ENCODE results near the gene QPRT.
"Not testable (repeated sequence)": the region's sequence is repeated elsewhere in the genome, so short reads cannot be mapped to it uniquely, and the experiment has no call there.

QPRT gene

GRCh38 chr16:29694384-29695195, 15.6 kb downstream of the QPRT start:
- DNase-seq = peak; percentile 66

- not testable (repeated sequence) for DNase-seq
These were observed 16.7 kb downstream of the QPRT start for GRCh38 chr16:29695675-29696074.

GRCh38 chr16:29696881-29697331, 17.9 kb downstream of the QPRT start:
- no peak for DNase-seq

- no peak for DNase-seq
These were observed 18.4 kb downstream of the QPRT start for GRCh38 chr16:29697391-29697790.

- no peak for DNase-seq
These were observed 19.1 kb downstream of the QPRT start for GRCh38 chr16:29698042-29698441.

- no peak for DNase-seq
These were observed 19.7 kb downstream of the QPRT start for GRCh38 chr16:29698484-29699323.

- no peak for DNase-seq
These were observed 20.6 kb downstream of the QPRT start for GRCh38 chr16:29699324-29700219.

GRCh38 chr16:29700253-29700987, 21.4 kb downstream of the QPRT start:
- peak; percentile 70 for DNase-seq

GRCh38 chr16:29701214-29701555, 22.2 kb downstream of the QPRT start:
- DNase-seq = no peak

- DNase-seq = no peak
These were observed 23.3 kb downstream of the QPRT start for GRCh38 chr16:29702269-29702668.

- DNase-seq = no peak
These were observed 26.1 kb downstream of the QPRT start for GRCh38 chr16:29705030-29705429.

GRCh38 chr16:29707160-29707559, 28.2 kb downstream of the QPRT start:
- not testable (repeated sequence) for DNase-seq

GRCh38 chr16:29708917-29709600, 30.1 kb downstream of the QPRT start:
- no peak for DNase-seq

GRCh38 chr16:29709657-29710056, 30.7 kb downstream of the QPRT start:
- not testable (repeated sequence) for DNase-seq

- peak; percentile 52 for DNase-seq
These were observed 31.5 kb downstream of the QPRT start for GRCh38 chr16:29710227-29711219.

- no peak for DNase-seq
These were observed 33.8 kb downstream of the QPRT start for GRCh38 chr16:29712809-29713208.

GRCh38 chr16:29714396-29714795, 35.4 kb downstream of the QPRT start:
- DNase-seq = no peak

GRCh38 chr16:29714972-29715371, 36.0 kb downstream of the QPRT start:
- DNase-seq = no peak

- no peak for DNase-seq
These were observed 38.1 kb downstream of the QPRT start for GRCh38 chr16:29717113-29717512.

GRCh38 chr16:29719063-29719462, 40.1 kb downstream of the QPRT start:
- DNase-seq = no peak

Measured in right forelimb (tissue), 1 donor.